Subcutaneous preadipocyte (primary cell): ENCODE data around the gene AIMP2. TPM values are rescaled to one million over a fixed set of nuclear protein-coding genes. Genes with fewer than 3 reads are reported as not detected.

Experiments
- small RNA-seq: library from RNA; depleted of rRNA; stranded (forward); fragments of <200 nt; gene quantifications from one replicate; pipeline ENCODE3, GENCODE V24; 2012
- total RNA-seq: library from RNA; depleted of rRNA; stranded (reverse); fragments of >200 nt; gene quantifications from 2 replicates; pipeline ENCODE4 v1.2.3, GENCODE V29; 2012

AIMP2 gene
- 59.4 and 78.6 TPM in 2 replicates for total RNA-seq

GRCh38 chr7:6008668-6009611, at the start of gene AIMP2, which contains the start of gene PMS2:
Gene AIMP2, plus strand, starts transcription at chr7:6009272. Its CDS starts 92 bp downstream, at chr7:6009364.
Gene PMS2, minus strand, starts transcription at chr7:6009049. Its CDS starts 30 bp downstream, at chr7:6009019.

DNA sequence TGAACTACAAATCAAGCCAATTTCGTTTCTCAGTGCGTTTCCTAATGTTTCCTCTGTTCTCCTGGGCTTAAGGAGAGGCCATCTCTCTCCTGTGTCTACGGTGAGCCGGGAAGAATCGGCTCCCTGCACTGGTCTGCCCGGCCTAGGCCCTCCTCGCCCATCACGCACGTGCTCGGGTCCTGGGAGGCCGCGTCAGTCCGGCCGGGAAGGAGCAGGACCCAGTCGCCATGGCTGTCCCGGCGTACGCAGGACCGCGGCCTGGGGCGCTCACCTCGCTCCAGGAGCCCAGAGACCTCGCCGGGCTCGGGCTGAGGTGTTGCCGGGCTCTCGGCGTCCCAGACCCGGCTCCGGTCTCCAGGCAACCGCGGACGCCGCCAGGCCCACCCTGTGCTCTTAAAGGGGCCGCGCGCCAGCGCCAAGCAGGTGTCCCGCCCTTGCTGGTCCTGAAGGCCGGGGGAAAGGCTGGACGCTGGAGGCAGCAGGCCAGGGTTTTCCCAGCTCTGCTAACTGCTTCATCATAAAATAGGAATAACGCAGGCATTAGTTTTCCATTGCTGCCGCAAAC, 38.6 kb upstream of the AIMP2 start, which contains the start of gene RSPH10B:
Gene RSPH10B (minus strand): TSS at position 343 of the 565 bp plus-strand sequence. CDS start 3,573 bp downstream, outside the sequence.

DNA sequence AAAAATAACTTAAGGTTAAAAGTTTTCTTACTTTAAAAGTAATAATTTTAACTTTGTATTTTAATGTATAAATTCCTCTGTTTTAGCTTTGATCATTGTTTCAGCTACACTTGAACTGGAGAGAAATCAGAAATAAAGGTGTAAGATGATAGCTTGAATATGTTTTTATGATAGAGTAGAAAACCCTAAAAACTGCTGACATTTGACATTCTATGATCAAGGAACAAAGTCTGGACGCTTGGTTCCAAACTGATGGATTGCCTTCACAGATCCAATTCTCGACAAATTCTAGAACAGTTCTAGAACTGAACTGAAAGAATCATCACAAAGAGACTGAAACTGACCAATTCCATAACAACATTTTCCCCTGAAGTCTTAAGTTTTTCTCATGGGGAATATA, 21.9 kb downstream of the AIMP2 start, which contains the start of gene ANKRD61:
Gene ANKRD61 (plus strand): TSS at position 389 of the 400 bp plus-strand sequence. CDS start 0 bp downstream, at position 389.

Small RNA genes within 50 kb of the gene (small RNA-seq; reads per million reads assigned to genes)
- not detected for gene RF00019
- not detected for gene RNU6-218P
- 14.6 reads per million, percentile 96 among the genes with 10 or more reads in this experiment for gene SNORA80D

Other genes starting within 250 kb of the AIMP2 start
- 27.2 and 37.5 TPM in 2 replicates for gene RNF216, start 227.6 kb upstream of the AIMP2 start, total RNA-seq
- not detected in 2 replicates for gene OCM, start 128.5 kb upstream of the AIMP2 start, total RNA-seq
- 36.0 and 46.7 TPM in 2 replicates for gene CCZ1, start 110.5 kb upstream of the AIMP2 start, total RNA-seq
- gene RSPH10B, start 38.6 kb upstream of the AIMP2 start, total RNA-seq: under 0.01 and 0.20 TPM in 2 replicates
- 18.0 and 18.4 TPM in 2 replicates for gene PMS2, start 223 bp upstream of the AIMP2 start, total RNA-seq
- not detected in 2 replicates for gene ANKRD61, start 22.1 kb downstream of the AIMP2 start, total RNA-seq
- gene EIF2AK1, start 49.9 kb downstream of the AIMP2 start, total RNA-seq: 37.8 and 61.4 TPM in 2 replicates
- 5.5 and 7.6 TPM in 2 replicates for gene USP42, start 95.7 kb downstream of the AIMP2 start, total RNA-seq